HG03457 (cell line): ENCODE data around the gene SCAANT1.

Source experiments
- ATAC-seq: cut with Tn5 transposase; IDR thresholded peaks from one replicate; pipeline ENCODE4 v1.9.1; 2021; ENCODE audit warnings: moderate number of reproducible peaks; ENCODE audit not compliant: unreplicated experiment

SCAANT1 gene

DNA sequence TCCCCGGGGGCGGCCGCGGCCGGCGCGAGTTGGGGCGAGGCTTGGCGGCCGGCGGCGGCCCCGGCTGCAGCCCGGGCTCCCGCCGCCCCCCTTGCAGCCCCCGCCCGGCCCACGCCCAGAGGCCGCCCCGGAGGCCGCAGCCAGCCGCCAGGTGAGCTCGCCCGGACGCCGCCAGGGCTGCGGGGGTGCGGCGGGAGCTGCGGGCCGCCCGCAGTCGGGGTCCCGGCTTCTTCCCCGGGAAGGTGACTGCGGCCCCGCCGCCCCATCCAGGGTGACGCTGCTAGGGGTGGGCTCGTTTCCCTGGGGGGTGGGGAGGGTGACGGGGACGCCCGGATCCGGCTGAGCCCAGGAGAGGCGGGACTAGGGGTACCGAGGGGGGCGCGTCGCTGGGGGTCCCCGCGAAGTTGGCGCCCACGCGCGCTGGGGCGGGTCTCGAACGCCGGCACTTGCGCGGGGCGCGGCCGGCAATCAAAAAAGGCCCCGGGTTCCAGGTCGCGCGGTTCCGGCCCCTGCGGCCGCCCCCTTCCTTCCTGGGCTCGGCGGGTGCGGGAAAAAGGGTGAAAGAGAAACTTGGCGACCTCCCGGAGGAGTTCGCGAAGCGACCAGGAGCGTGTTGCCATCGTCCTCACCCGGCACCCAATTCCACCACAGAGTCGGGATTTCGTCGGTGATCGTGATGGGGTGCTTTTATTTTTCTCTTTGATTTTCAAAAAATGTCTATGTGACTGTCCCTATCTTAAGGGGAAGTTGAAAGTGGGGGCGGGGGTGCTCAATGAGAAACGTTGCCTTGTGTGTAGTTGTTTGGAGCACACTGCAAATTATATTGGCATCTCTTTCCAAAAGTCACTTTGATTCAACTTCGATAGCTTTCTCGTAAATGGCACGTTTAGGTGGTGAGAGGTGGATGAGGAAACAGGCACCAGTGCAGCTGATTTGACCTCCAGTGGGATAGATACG is 47.9 kb downstream of the SCAANT1 start:
- ATAC-seq = peak; percentile 36

DNA sequence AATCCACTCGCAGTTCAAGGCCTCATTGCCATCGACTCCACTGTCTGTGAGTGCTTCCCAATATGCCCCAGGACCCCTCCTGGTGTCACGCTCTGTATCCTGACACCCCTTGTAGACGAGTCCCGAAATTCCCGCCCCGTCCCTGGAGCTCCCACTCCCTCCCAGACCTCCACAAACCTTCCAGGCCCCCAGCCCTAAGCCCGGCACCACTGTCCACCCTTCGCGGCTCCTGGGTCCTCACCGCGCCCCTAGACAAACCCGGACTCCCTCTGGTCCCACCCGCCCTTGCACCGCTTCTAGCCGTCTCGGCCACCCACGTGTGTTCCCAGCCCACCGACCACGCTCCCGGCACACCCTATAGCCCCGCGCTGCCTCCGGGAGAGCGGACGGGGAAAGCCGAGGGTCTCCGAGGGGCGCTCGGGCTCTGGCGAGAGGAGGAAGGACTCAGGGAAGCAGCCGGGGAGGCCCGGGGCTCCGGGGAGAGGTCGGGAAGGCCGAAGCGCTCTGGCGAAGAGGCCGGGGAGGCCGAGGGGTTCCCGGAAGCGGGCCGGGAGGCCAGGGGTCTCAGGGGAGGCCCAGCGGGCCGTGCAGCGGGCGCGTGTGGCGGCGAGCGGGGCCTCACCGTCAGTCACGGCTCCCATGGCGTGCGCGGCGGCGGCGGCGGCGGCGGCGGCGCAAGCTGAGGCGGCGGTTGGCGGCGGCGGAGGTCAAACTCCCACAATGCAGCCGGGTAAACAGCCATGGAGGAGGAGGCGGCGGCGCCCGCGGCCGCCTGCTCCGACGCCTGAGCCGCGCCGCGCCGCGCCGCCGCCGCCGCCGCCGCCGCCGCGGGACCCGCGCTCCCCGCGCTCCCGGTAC is 48.8 kb downstream of the SCAANT1 start, which contains the start of the genes ATXN7 and THOC7:
Gene ATXN7 (plus strand): TSS at position 718 of the 858 bp plus-strand sequence. CDS start 48,732 bp downstream, outside the sequence.
Gene THOC7 (minus strand): TSS at position 656 of the 858 bp plus-strand sequence. CDS start 15 bp downstream, at position 641.
- peak; percentile 53 for ATAC-seq

DNA sequence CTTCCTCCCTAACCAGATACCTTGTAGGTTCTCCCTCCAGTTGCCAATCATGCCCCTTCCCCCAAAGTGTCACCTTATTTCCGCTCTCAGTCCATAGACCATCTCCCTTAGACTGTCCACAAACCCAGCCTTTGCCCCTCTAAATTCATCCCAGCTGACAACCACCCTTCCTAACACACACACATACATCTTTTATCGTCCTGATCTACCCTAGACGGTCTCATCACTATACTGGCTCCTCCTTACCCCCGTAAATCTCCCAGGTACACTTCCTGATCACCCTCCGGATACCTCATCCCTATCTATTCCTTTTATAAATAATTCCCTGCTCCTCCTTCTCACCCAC is 49.4 kb downstream of the SCAANT1 start:
- no peak for ATAC-seq
